HCT116 (cell line): ENCODE results near the gene SPATA21. TPM values are rescaled to one million over a fixed set of nuclear protein-coding genes. Genes with fewer than 3 reads are reported as not detected.

Experiments
- ATAC-seq: fragments of 200-7000 bp; cut with Tn5 transposase; 2 replicates; pipeline ENCODE4 v1.9.1; 2020; ENCODE audit warnings: mild to moderate bottlenecking, moderate library complexity
- BruUV-seq: library from RNA; stranded (reverse); fragments of 400-500 nt; replicated peaks from 2 replicates; lab custom pipeline; 2021; lab: Mats Ljungman, UMichigan
- CTCF ChIA-PET: fragments of 300-600 bp; sonication (Branson Sonifier 250); formaldehyde crosslinking; loops from one replicate; lab custom pipeline; 2021; ENCODE audit warnings: antibody characterized with exemption; lab: Charles Lee
- POLR2A ChIA-PET: fragments of 300-600, 350-600 bp; sonication (Branson Sonifier 250); formaldehyde crosslinking; loops from one replicate; lab custom pipeline; 2021; ENCODE audit warnings: antibody characterized with exemption; lab: Charles Lee
- RAD21 ChIA-PET, 2 experiments: fragments of 300-600 bp; sonication (Branson Sonifier 250); formaldehyde crosslinking; loops; one replicate each; lab custom pipeline; 2023; ENCODE audit warnings: low total read pairs in 2 of 2; ENCODE audit not compliant: uncharacterized antibody in 2 of 2, unreplicated experiment in 2 of 2, low non-redundant PET in 1 of 2; lab: Charles Lee
- DNase-seq: peaks from one replicate; pipeline ENCODE4 v3.0.0-alpha.2; 2010; ENCODE audit warnings: low read depth, low spot score
- H2AFZ ChIP-seq: fragments of 200-600 bp; shearing (Covaris generic), sonication (generic); 2 replicates; pipeline ENCODE4 v1.6.1; 2017; ENCODE audit warnings: low read depth, mixed run types, mixed read lengths, antibody characterized with exemption, low read length; ENCODE audit not compliant: poor library complexity, severe bottlenecking
- H3K27ac ChIP-seq: 2 replicates; pipeline ENCODE4 v1.5.1; 2012; ENCODE audit warnings: low read depth, low read length
- H3K27me3 ChIP-seq: fragments of 200-600 bp; sonication (generic); 2 replicates; pipeline ENCODE4 v1.6.1; 2016; ENCODE audit warnings: mixed run types, low read length, mixed read lengths; ENCODE audit not compliant: insufficient read depth
- H3K36me3 ChIP-seq, 2 experiments: fragments of 200-500 bp in 1 of 2; fragments of 200-600 bp in 1 of 2; sonication (Bioruptor generic) in 1 of 2; sonication (generic) in 1 of 2; 2 replicates each; pipeline versions ENCODE4 v1.5.1 to v1.6.1; 2014 to 2016; ENCODE audit warnings: low read length in 2 of 2, inconsistent platforms in 1 of 2, mixed read lengths in 1 of 2, mixed run types in 1 of 2; ENCODE audit not compliant: insufficient read depth in 2 of 2, control insufficient read depth in 1 of 2
- H3K4me1 ChIP-seq, 2 experiments: fragments of 200-600 bp in 1 of 2; sonication (generic) in 1 of 2; 2 replicates each; pipeline versions ENCODE4 v1.5.1 to v1.6.1; 2012 to 2017; ENCODE audit warnings: low read length in 2 of 2, inconsistent platforms in 1 of 2, mild to moderate bottlenecking in 1 of 2, mixed read lengths in 1 of 2, mixed run types in 1 of 2, moderate library complexity in 1 of 2; ENCODE audit not compliant: insufficient read depth in 2 of 2, control insufficient read depth in 1 of 2
- H3K4me2 ChIP-seq: fragments of 200-600 bp; sonication (generic); 2 replicates; pipeline ENCODE4 v1.6.1; 2017; ENCODE audit warnings: mixed run types, low read length, mixed read lengths
- H3K4me3 ChIP-seq, 2 experiments: fragments of 200-600 bp in 1 of 2; sonication (generic) in 1 of 2; replicated peaks in 1 of 2; 2 replicates each; pipeline ENCODE4 v1.5.1; 2011 to 2016; ENCODE audit warnings: low read length in 2 of 2, control low read depth in 1 of 2, low read depth in 1 of 2, mild to moderate bottlenecking in 1 of 2, mixed read lengths in 1 of 2, mixed run types in 1 of 2
- H3K79me2 ChIP-seq: fragments of 200-600 bp; sonication (generic); 2 replicates; pipeline ENCODE4 v1.6.1; 2017; ENCODE audit warnings: mild to moderate bottlenecking, mixed run types, low read length, moderate library complexity, mixed read lengths; ENCODE audit not compliant: insufficient read depth
- H3K9ac ChIP-seq: fragments of 200-600 bp; sonication (generic); 2 replicates; pipeline ENCODE4 v1.6.1; 2016; ENCODE audit warnings: low read length, mixed read lengths
- H3K9me2 ChIP-seq: fragments of 200-600 bp; sonication (generic), shearing (Covaris generic); 2 replicates; pipeline ENCODE4 v1.6.1; 2017; ENCODE audit warnings: mixed run types, mild to moderate bottlenecking, moderate library complexity; ENCODE audit not compliant: insufficient read depth
- H3K9me3 ChIP-seq, 2 experiments: fragments of 200-500 bp in 1 of 2; fragments of 200-600 bp in 1 of 2; sonication (Bioruptor generic) in 1 of 2; sonication (generic) in 1 of 2; 2 replicates each; pipeline ENCODE4 v1.6.1; 2014 to 2017; ENCODE audit warnings: low read length in 2 of 2, mixed read lengths in 2 of 2, inconsistent platforms in 1 of 2, low read depth in 1 of 2, mild to moderate bottlenecking in 1 of 2, mixed run types in 1 of 2, moderate library complexity in 1 of 2; ENCODE audit not compliant: control insufficient read depth in 1 of 2, insufficient read depth in 1 of 2
- H4K20me1 ChIP-seq: fragments of 200-600 bp; sonication (generic), shearing (Covaris generic); 2 replicates; pipeline ENCODE4 v1.6.1; 2017; ENCODE audit warnings: mixed run types, mild to moderate bottlenecking, moderate library complexity; ENCODE audit not compliant: insufficient read depth
- CBX3 ChIP-seq: IDR thresholded peaks from 2 replicates; pipeline ENCODE4 v1.6.1; 2012; ENCODE audit warnings: low read depth
- CEBPB ChIP-seq: IDR thresholded peaks from 2 replicates; pipeline ENCODE4 v1.6.1; 2012; ENCODE audit warnings: low read depth
- EGR1 ChIP-seq: IDR thresholded peaks from 2 replicates; pipeline ENCODE4 v1.6.1; 2012; ENCODE audit warnings: low read depth
- ELF1 ChIP-seq: IDR thresholded peaks from 2 replicates; pipeline ENCODE4 v1.6.1; 2012; ENCODE audit warnings: low read depth, borderline replicate concordance
- EZH2 ChIP-seq: fragments of 200-600 bp; sonication (generic); IDR thresholded peaks from 2 replicates; pipeline ENCODE4 v1.6.1; 2017; ENCODE audit warnings: antibody characterized with exemption, mixed run types
- EZH2phosphoT487 ChIP-seq: fragments of 200-600 bp; IDR thresholded peaks from 2 replicates; pipeline ENCODE4 v1.6.1; 2018; ENCODE audit warnings: antibody characterized with exemption, borderline replicate concordance
- FOSL1 ChIP-seq: IDR thresholded peaks from 2 replicates; pipeline ENCODE4 v1.6.1; 2012; ENCODE audit warnings: low read depth
- JUND ChIP-seq: IDR thresholded peaks from 2 replicates; pipeline ENCODE4 v1.6.1; 2012
- POLR2A ChIP-seq: IDR thresholded peaks from 2 replicates; pipeline ENCODE4 v1.7.0; 2011; ENCODE audit warnings: borderline replicate concordance; ENCODE audit not compliant: insufficient read depth, insufficient read length; ENCODE audit errors: extremely low read depth
- POLR2AphosphoS5 ChIP-seq: IDR thresholded peaks from 2 replicates; pipeline ENCODE4 v1.6.1; 2011; ENCODE audit warnings: mild to moderate bottlenecking, low read depth, low read length, moderate library complexity
- SIN3A ChIP-seq: IDR thresholded peaks from 2 replicates; pipeline ENCODE4 v1.6.1; 2012; ENCODE audit warnings: low read depth
- SP1 ChIP-seq: IDR thresholded peaks from 2 replicates; pipeline ENCODE4 v1.6.1; 2012; ENCODE audit warnings: low read depth
- SRF ChIP-seq: IDR thresholded peaks from 2 replicates; pipeline ENCODE4 v1.6.1; 2012; ENCODE audit warnings: low read depth
- TCF7L2 ChIP-seq: IDR thresholded peaks from 2 replicates; pipeline ENCODE4 v1.7.0; 2011; ENCODE audit warnings: borderline replicate concordance, inconsistent platforms; ENCODE audit not compliant: insufficient read depth, insufficient read length; ENCODE audit errors: extremely low read depth
- YY1 ChIP-seq: IDR thresholded peaks from 2 replicates; pipeline ENCODE4 v1.6.1; 2011; ENCODE audit warnings: low read length, low read depth, moderate library complexity, mild to moderate bottlenecking; ENCODE audit not compliant: insufficient replicate concordance; ENCODE audit errors: extremely low read depth
- ZFX ChIP-seq: fragments of 450-650 bp; IDR thresholded peaks from 2 replicates; pipeline ENCODE4 v1.6.1; 2017
- ZNF274 ChIP-seq: fragments of 200-500 bp; sonication (Bioruptor generic); IDR thresholded peaks from 2 replicates; pipeline ENCODE4 v1.6.1; 2014; ENCODE audit warnings: mild to moderate bottlenecking, low read depth, low read length, inconsistent platforms
- intact Hi-C: fragments of 100-400 bp; cut with micrococcal nuclease; formaldehyde crosslinking; loops from 2 replicates; pipeline ENCODE4 v1.10.0; 2022
- total RNA-seq: library from RNA; stranded (reverse); gene quantifications from one replicate; pipeline ENCODE4 v1.2.1, GENCODE V29; 2021; ENCODE audit not compliant: unreplicated experiment
- TF ChIP-seq, protein P1 (sequence below): IDR thresholded peaks from 2 replicates; pipeline ENCODE4 v1.6.1; 2012
- TF ChIP-seq, protein P2 (sequence below), 3 experiments: fragments of 200-600 bp in 1 of 3; sonication (generic) in 1 of 3; IDR thresholded peaks in 2 of 3; conservative IDR thresholded peaks in 1 of 3; 2 replicates each; pipeline ENCODE4 v1.5.1; 2012 to 2017; ENCODE audit warnings: low read depth in 2 of 3, low read length in 2 of 3, antibody characterized with exemption in 1 of 3, borderline replicate concordance in 1 of 3, control low read depth in 1 of 3, mild to moderate bottlenecking in 1 of 3, mixed read lengths in 1 of 3, mixed run types in 1 of 3, moderate library complexity in 1 of 3; ENCODE audit not compliant: insufficient read depth in 1 of 3
- TF ChIP-seq, protein P3 (sequence below): IDR thresholded peaks from 2 replicates; pipeline ENCODE4 v1.6.1; 2012; ENCODE audit warnings: low read depth

Gene SPATA21
- total RNA-seq, 1 experiment from 2014 or later = not detected

DNA sequence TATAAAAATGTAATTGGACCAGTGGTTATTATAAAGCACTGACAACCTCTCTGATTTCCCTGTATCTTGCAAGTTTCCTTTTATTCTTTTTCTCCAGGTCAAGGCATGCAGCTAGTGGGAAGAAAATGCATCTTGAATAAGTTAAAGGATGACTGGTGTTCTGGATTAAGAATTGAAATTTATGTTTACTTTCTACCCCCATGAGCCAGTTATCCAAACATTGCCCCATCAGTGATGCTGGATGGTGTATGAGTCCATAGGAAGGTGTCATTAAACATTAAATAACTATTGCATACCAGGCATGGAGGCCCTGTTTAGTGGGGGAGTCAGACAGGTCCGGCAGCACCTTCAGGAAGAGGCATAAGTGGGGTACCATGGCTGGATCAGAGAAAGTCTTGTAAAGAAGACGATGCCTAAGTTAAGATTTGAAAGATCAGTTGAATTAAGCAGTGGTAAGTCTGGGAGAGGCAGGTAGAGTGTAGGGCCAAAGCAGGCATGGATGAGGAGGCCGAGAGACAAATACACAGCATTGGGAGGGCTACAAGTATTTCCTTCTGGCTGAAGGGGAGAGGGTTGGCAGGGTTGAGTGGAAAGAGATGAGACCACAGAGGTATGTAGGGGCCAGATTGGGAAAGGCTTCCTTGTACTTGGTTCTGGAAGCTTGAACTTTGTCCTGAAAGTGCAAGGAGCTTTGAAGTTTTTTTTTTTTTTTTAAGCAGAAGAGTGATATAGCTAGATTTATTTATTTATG, 64.5 kb downstream of the SPATA21 start:
- H3K9me2 ChIP-seq = no peaks in the 10 kb centered on the region
- ChIA-PET RAD21 (no interaction called here), CTCF (no interaction called here), POLR2A (interaction anchor here (0.6 kb wide), 2 partner anchors 34 to 80 kb away, joined by 3 to 4 read pairs; no protein-coding TSS in a partner anchor)
- peaks cover 22% of the 10 kb centered on the region; the same call in 1 of the 2 replicates for H4K20me1 ChIP-seq
- ATAC-seq (no peak), DNase-seq (no peak)
- no peaks in the 10 kb centered on the region for H3K27me3 ChIP-seq
- no peak overlapping the region for H3K4me3 ChIP-seq
- H3K9ac ChIP-seq = no peak overlapping the region
- TF ChIP-seq, protein P1, sequence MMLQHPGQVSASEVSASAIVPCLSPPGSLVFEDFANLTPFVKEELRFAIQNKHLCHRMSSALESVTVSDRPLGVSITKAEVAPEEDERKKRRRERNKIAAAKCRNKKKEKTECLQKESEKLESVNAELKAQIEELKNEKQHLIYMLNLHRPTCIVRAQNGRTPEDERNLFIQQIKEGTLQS = no peak
- no peak for TF ChIP-seq POLR2A
- TF ChIP-seq, protein P2, sequence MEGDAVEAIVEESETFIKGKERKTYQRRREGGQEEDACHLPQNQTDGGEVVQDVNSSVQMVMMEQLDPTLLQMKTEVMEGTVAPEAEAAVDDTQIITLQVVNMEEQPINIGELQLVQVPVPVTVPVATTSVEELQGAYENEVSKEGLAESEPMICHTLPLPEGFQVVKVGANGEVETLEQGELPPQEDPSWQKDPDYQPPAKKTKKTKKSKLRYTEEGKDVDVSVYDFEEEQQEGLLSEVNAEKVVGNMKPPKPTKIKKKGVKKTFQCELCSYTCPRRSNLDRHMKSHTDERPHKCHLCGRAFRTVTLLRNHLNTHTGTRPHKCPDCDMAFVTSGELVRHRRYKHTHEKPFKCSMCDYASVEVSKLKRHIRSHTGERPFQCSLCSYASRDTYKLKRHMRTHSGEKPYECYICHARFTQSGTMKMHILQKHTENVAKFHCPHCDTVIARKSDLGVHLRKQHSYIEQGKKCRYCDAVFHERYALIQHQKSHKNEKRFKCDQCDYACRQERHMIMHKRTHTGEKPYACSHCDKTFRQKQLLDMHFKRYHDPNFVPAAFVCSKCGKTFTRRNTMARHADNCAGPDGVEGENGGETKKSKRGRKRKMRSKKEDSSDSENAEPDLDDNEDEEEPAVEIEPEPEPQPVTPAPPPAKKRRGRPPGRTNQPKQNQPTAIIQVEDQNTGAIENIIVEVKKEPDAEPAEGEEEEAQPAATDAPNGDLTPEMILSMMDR (IDR thresholded peaks at IDR 0.05 in 2 of 3, conservative IDR thresholded peaks at IDR 0.05 in 1 of 3; ENCODE audit: borderline replicate concordance in 1 of 3, insufficient read depth in 1 of 3, low read depth in 2 of 3, low read length in 2 of 3) = no peak
- no peak for TF ChIP-seq ZNF274
- TF ChIP-seq JUND = no peak
- TF ChIP-seq, protein P3, sequence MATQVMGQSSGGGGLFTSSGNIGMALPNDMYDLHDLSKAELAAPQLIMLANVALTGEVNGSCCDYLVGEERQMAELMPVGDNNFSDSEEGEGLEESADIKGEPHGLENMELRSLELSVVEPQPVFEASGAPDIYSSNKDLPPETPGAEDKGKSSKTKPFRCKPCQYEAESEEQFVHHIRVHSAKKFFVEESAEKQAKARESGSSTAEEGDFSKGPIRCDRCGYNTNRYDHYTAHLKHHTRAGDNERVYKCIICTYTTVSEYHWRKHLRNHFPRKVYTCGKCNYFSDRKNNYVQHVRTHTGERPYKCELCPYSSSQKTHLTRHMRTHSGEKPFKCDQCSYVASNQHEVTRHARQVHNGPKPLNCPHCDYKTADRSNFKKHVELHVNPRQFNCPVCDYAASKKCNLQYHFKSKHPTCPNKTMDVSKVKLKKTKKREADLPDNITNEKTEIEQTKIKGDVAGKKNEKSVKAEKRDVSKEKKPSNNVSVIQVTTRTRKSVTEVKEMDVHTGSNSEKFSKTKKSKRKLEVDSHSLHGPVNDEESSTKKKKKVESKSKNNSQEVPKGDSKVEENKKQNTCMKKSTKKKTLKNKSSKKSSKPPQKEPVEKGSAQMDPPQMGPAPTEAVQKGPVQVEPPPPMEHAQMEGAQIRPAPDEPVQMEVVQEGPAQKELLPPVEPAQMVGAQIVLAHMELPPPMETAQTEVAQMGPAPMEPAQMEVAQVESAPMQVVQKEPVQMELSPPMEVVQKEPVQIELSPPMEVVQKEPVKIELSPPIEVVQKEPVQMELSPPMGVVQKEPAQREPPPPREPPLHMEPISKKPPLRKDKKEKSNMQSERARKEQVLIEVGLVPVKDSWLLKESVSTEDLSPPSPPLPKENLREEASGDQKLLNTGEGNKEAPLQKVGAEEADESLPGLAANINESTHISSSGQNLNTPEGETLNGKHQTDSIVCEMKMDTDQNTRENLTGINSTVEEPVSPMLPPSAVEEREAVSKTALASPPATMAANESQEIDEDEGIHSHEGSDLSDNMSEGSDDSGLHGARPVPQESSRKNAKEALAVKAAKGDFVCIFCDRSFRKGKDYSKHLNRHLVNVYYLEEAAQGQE = no peak
- no peak for TF ChIP-seq TCF7L2
- TF ChIP-seq SRF = no peak
- TF ChIP-seq ELF1 = no peak
- TF ChIP-seq ZFX = no peak
- TF ChIP-seq CEBPB = no peak
- TF ChIP-seq FOSL1 = no peak
- TF ChIP-seq EZH2 = no peak
- TF ChIP-seq SIN3A = no peak
- TF ChIP-seq POLR2AphosphoS5 = no peak
- TF ChIP-seq CBX3 = no peak
- TF ChIP-seq SP1 = no peak
- TF ChIP-seq EZH2phosphoT487 = no peak
- no peak for TF ChIP-seq EGR1
- TF ChIP-seq YY1 = no peak
- intact Hi-C loops = no loop called here
- no TSS peak for BruUV-seq
- H3K4me1 ChIP-seq = peaks cover 15 to 54% of the 10 kb centered on the region in 2 experiments
- peaks cover 98% of the 10 kb centered on the region for H3K79me2 ChIP-seq
- no peak overlapping the region for H2AFZ ChIP-seq
- no peak overlapping the region for H3K4me2 ChIP-seq
- H3K9me3 ChIP-seq = no peaks in the 10 kb centered on the region
- no peak overlapping the region for H3K27ac ChIP-seq
- H3K36me3 ChIP-seq = peaks cover 0 to 8% of the 10 kb centered on the region in 2 experiments; a peak in 2 of 4 replicates
